ENCODE data around the gene NXPH3. TPM values are rescaled to one million over a fixed set of nuclear protein-coding genes. Genes with fewer than 3 reads are reported as not detected.

NXPH3 gene
- total and polyA plus RNA-seq, 2 of the 13 experiments (the other 11 are each of a cell fraction or from before 2014, with no cell fraction given), result 0.04 to 0.58 TPM

DNA sequence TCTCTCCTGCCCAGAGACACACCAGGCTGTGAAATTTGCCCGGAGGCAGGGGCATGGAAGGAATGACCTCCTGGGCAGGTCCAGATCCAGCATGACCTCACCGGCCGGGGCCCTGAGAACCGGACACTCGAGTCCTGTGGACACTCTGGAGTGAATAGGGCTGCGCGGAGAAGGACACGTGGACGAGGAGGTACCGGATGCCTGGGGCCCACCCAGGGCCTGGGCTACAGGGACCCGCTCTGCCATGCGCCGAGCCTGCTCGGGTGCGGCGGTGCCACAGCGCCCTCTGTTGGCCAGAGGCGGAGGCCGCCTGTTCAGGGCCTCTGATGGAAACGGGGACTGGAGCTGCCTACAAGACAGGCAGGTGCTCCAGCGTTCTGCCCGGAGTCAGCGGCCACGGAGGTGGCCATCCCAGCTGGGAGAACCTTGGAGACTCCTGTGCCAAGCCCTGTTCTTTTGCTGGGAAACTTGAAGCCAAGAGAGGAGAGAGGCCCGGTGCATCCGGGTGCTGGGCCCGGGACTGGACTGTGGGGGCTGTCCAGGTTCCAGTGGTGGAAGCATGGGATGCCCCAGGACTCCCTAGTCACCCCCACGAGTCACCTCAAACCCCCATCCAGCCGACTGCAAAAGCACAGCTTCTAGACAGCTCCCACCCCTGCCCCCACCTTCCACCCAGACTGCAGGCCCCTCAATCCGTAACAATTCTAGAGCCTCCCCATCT lies 19.3 kb upstream of the NXPH3 start (continued):
- peak; percentile 65 for TF ChIP-seq MIER2 (CRISPR knock-in tag; IDR thresholded peaks at IDR 0.05)
- peak; percentile 55; the same call in 1 of the 2 replicates for TF ChIP-seq ZFP90 (CRISPR knock-in tag; IDR thresholded peaks at IDR 0.05; ENCODE audit: borderline replicate concordance)
- peak; percentile 55; the same call in 1 of the 2 replicates for TF ChIP-seq IRF2 (CRISPR knock-in tag; IDR thresholded peaks at IDR 0.05)
- no peak for TF ChIP-seq TAF15 (IDR thresholded peaks at IDR 0.05; ENCODE audit: low read depth, low read length, poor library complexity, severe bottlenecking)
- peak; percentile 77; the same call in 1 of the 2 replicates for TF ChIP-seq ZFP1 (CRISPR knock-in tag; IDR thresholded peaks at IDR 0.05)
- TF ChIP-seq ZBTB8A (CRISPR knock-in tag; IDR thresholded peaks at IDR 0.05; ENCODE audit: borderline replicate concordance, low read depth), result no peak
- TF ChIP-seq ZNF83 (CRISPR knock-in tag; IDR thresholded peaks at IDR 0.05; ENCODE audit: borderline replicate concordance), result peak; percentile 98
- TF ChIP-seq PHF8 (CRISPR knock-in tag; IDR thresholded peaks at IDR 0.05), result peak; percentile 55
- TF ChIP-seq SMAD9 (CRISPR knock-in tag; IDR thresholded peaks at IDR 0.05), result no peak
- 0 out of 2 replicates have a peak, but pooled peaks have one; percentile 42 for TF ChIP-seq NFE2 (CRISPR knock-in tag; IDR thresholded peaks at IDR 0.05)
- 0 out of 2 replicates have a peak, but pooled peaks have one; percentile 68 for TF ChIP-seq ZNF510 (CRISPR knock-in tag; IDR thresholded peaks at IDR 0.05; ENCODE audit: low read depth)
- peak; percentile 61 for TF ChIP-seq ARID5B (CRISPR knock-in tag; IDR thresholded peaks at IDR 0.05)
- TF ChIP-seq ZBTB38 (CRISPR knock-in tag; IDR thresholded peaks at IDR 0.05), result 0 out of 2 replicates have a peak, but pooled peaks have one; percentile 43
- TF ChIP-seq SIN3A (IDR thresholded peaks at IDR 0.05; ENCODE audit: borderline replicate concordance, low read depth, low read length), result 0 out of 2 replicates have a peak, but pooled peaks have one; percentile 26
- TF ChIP-seq, protein P1, sequence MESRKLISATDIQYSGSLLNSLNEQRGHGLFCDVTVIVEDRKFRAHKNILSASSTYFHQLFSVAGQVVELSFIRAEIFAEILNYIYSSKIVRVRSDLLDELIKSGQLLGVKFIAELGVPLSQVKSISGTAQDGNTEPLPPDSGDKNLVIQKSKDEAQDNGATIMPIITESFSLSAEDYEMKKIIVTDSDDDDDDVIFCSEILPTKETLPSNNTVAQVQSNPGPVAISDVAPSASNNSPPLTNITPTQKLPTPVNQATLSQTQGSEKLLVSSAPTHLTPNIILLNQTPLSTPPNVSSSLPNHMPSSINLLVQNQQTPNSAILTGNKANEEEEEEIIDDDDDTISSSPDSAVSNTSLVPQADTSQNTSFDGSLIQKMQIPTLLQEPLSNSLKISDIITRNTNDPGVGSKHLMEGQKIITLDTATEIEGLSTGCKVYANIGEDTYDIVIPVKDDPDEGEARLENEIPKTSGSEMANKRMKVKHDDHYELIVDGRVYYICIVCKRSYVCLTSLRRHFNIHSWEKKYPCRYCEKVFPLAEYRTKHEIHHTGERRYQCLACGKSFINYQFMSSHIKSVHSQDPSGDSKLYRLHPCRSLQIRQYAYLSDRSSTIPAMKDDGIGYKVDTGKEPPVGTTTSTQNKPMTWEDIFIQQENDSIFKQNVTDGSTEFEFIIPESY (CRISPR knock-in tag; IDR thresholded peaks at IDR 0.05), result peak; percentile 71; the same call in 1 of the 2 replicates
- no peak for TF ChIP-seq CBX2 (IDR thresholded peaks at IDR 0.05; ENCODE audit: low read depth, low read length)
- no peak for TF ChIP-seq CBX2 (CRISPR knock-in tag; IDR thresholded peaks at IDR 0.05; ENCODE audit: low read depth)
- TF ChIP-seq ETV5 (CRISPR knock-in tag; IDR thresholded peaks at IDR 0.05; ENCODE audit: borderline replicate concordance), result peak; percentile 84
- TF ChIP-seq YEATS2 (CRISPR knock-in tag; IDR thresholded peaks at IDR 0.05; ENCODE audit: borderline replicate concordance), result peak; percentile 65; the same call in 1 of the 2 replicates
- peak; percentile 83 for TF ChIP-seq GABPB1 (CRISPR knock-in tag; IDR thresholded peaks at IDR 0.05)
- peak; percentile 85 to 89 for TF ChIP-seq KLF16 (CRISPR knock-in tag; IDR thresholded peaks at IDR 0.05)
- TF ChIP-seq ZNF350 (CRISPR knock-in tag; IDR thresholded peaks at IDR 0.05; ENCODE audit: borderline replicate concordance, low read depth), result peak; percentile 82
- TF ChIP-seq ZNF138 (CRISPR knock-in tag; IDR thresholded peaks at IDR 0.05; ENCODE audit: low read depth), result no peak
- peak; percentile 65; the same call in 1 of the 2 replicates for TF ChIP-seq ZNF543 (CRISPR knock-in tag; IDR thresholded peaks at IDR 0.05)
- TF ChIP-seq ZNF713 (CRISPR knock-in tag; IDR thresholded peaks at IDR 0.05), result peak; percentile 84; the same call in 1 of the 2 replicates

Measured in HepG2 (cell line).